Karpas-422 (cell line): ENCODE measurements around the gene OSBPL10. TPM values are rescaled to one million over a fixed set of nuclear protein-coding genes. Genes with fewer than 3 reads are reported as not detected.

Experiments
- DNase-seq: peaks from one replicate; pipeline ENCODE4 v3.0.0-alpha.2; 2015
- H2AFZ ChIP-seq: fragments of 200-600 bp; sonication (generic); 2 replicates; pipeline ENCODE4 v1.6.1; 2014; ENCODE audit warnings: antibody characterized with exemption, low read length, mixed read lengths
- H3K27ac ChIP-seq: fragments of 200-600 bp; sonication (generic); 2 replicates; pipeline ENCODE4 v1.5.1; 2014; ENCODE audit warnings: mild to moderate bottlenecking, low read length, moderate library complexity
- H3K27me3 ChIP-seq: fragments of 200-600 bp; sonication (generic); 2 replicates; pipeline ENCODE4 v1.6.1; 2014; ENCODE audit warnings: low read length, mixed read lengths
- H3K36me3 ChIP-seq: fragments of 200-600 bp; sonication (generic); 2 replicates; pipeline ENCODE4 v1.6.1; 2014; ENCODE audit warnings: low read length, mixed read lengths; ENCODE audit not compliant: insufficient read depth
- H3K4me1 ChIP-seq: fragments of 200-600 bp; sonication (generic); 2 replicates; pipeline ENCODE4 v1.6.1; 2014; ENCODE audit warnings: mild to moderate bottlenecking, low read length, mixed read lengths
- H3K4me2 ChIP-seq: fragments of 200-600 bp; sonication (generic); 2 replicates; pipeline ENCODE4 v1.6.1; 2014; ENCODE audit warnings: low read length, low read depth, mild to moderate bottlenecking; ENCODE audit not compliant: poor library complexity, severe bottlenecking
- H3K4me3 ChIP-seq: fragments of 200-600 bp; sonication (generic); 2 replicates; pipeline ENCODE4 v1.5.1; 2014; ENCODE audit warnings: mild to moderate bottlenecking, antibody characterized with exemption, low read length, mixed read lengths
- H3K79me2 ChIP-seq: fragments of 200-600 bp; sonication (generic); 2 replicates; pipeline ENCODE4 v1.6.1; 2014; ENCODE audit warnings: mild to moderate bottlenecking, low read length, mixed read lengths
- H3K9ac ChIP-seq: fragments of 200-600 bp; sonication (generic); 2 replicates; pipeline ENCODE4 v1.6.0; 2014; ENCODE audit warnings: low read length
- H3K9me2 ChIP-seq: fragments of 200-600 bp; sonication (generic), shearing (Covaris generic); replicated peaks from 2 replicates; pipeline ENCODE4 v1.6.0; 2014; ENCODE audit warnings: mild to moderate bottlenecking, low read length, moderate library complexity; ENCODE audit not compliant: insufficient read depth
- H3K9me3 ChIP-seq: fragments of 300-700, 200-600 bp; sonication (generic); 2 replicates; pipeline ENCODE4 v1.6.1; 2014; ENCODE audit warnings: low read length, mixed read lengths
- H4K20me1 ChIP-seq: fragments of 200-600 bp; sonication (generic); 2 replicates; pipeline ENCODE4 v1.6.1; 2014; ENCODE audit warnings: mild to moderate bottlenecking, antibody characterized with exemption, low read length, low read depth; ENCODE audit not compliant: insufficient read depth
- total RNA-seq: library from RNA; depleted of rRNA; stranded (reverse); fragments of >200 nt; shearing (Covaris generic); gene quantifications from 2 replicates; pipeline ENCODE4 v1.2.3, GENCODE V29; 2014; ENCODE audit warnings: low replicate concordance

Gene OSBPL10
- total RNA-seq, 1 experiment from 2014 or later: 87.0 TPM

- H3K9ac ChIP-seq: no peak overlapping the region
- no peak for DNase-seq
- H3K9me2 ChIP-seq: no peaks in the 10 kb centered on the region
- H3K4me3 ChIP-seq: no peak overlapping the region
- H3K4me1 ChIP-seq: no peaks in the 10 kb centered on the region
- no peak overlapping the region for H3K4me2 ChIP-seq
- no peaks in the 10 kb centered on the region for H4K20me1 ChIP-seq
- H3K36me3 ChIP-seq: peaks cover 55% of the 10 kb centered on the region
- H3K27ac ChIP-seq: no peak overlapping the region
- H3K9me3 ChIP-seq: no peaks in the 10 kb centered on the region
- H3K79me2 ChIP-seq: peaks cover 46% of the 10 kb centered on the region
- H3K27me3 ChIP-seq: no peaks in the 10 kb centered on the region
- no peak overlapping the region for H2AFZ ChIP-seq
Observed at GRCh38 chr3:31687020-31687802, 293.9 kb downstream of the OSBPL10 start.

- Histone ChIP-seq H4K20me1 (no peaks in the 10 kb centered on the region), H3K4me1 (no peaks in the 10 kb centered on the region), H3K27me3 (no peaks in the 10 kb centered on the region), H2AFZ (no peak overlapping the region), H3K27ac (no peak overlapping the region), H3K79me2 (peaks cover 26% of the 10 kb centered on the region), H3K9me2 (no peaks in the 10 kb centered on the region), H3K9me3 (no peaks in the 10 kb centered on the region), H3K4me2 (no peak overlapping the region), H3K4me3 (no peak overlapping the region), H3K9ac (no peak overlapping the region), H3K36me3 (peaks cover 29% of the 10 kb centered on the region)
- DNase-seq: no peak
Observed at GRCh38 chr3:31680072-31680870, 300.8 kb downstream of the OSBPL10 start.

GRCh38 chr3:31676556-31676955 is 304.5 kb downstream of the OSBPL10 start:
- DNase-seq: no peak
- Histone ChIP-seq H3K79me2 (peaks cover 39% of the 10 kb centered on the region), H2AFZ (no peak overlapping the region), H3K4me1 (no peaks in the 10 kb centered on the region), H3K9me2 (no peaks in the 10 kb centered on the region), H3K27ac (no peak overlapping the region), H4K20me1 (no peaks in the 10 kb centered on the region), H3K27me3 (no peaks in the 10 kb centered on the region), H3K4me2 (no peak overlapping the region), H3K36me3 (peaks cover 15% of the 10 kb centered on the region; the same call in 1 of the 2 replicates), H3K9ac (no peak overlapping the region), H3K4me3 (no peak overlapping the region), H3K9me3 (no peaks in the 10 kb centered on the region)

- no peaks in the 10 kb centered on the region for H3K27me3 ChIP-seq
- no peak overlapping the region for H3K4me3 ChIP-seq
- H3K27ac ChIP-seq: no peak overlapping the region
- no peak overlapping the region for H3K9ac ChIP-seq
- H3K79me2 ChIP-seq: peaks cover 29% of the 10 kb centered on the region
- no peaks in the 10 kb centered on the region for H3K4me1 ChIP-seq
- H4K20me1 ChIP-seq: no peaks in the 10 kb centered on the region
- no peak overlapping the region for H3K4me2 ChIP-seq
- H2AFZ ChIP-seq: no peak overlapping the region
- peaks cover 33% of the 10 kb centered on the region; the same call in 1 of the 2 replicates for H3K36me3 ChIP-seq
- no peaks in the 10 kb centered on the region for H3K9me2 ChIP-seq
- no peaks in the 10 kb centered on the region for H3K9me3 ChIP-seq
- DNase-seq: no peak
Observed at GRCh38 chr3:31673950-31674349, 307.1 kb downstream of the OSBPL10 start.

- H3K4me2 ChIP-seq: no peak overlapping the region
- H3K9me3 ChIP-seq: no peaks in the 10 kb centered on the region
- no peak overlapping the region for H3K4me3 ChIP-seq
- H3K27me3 ChIP-seq: no peaks in the 10 kb centered on the region
- DNase-seq: no peak
- H3K9ac ChIP-seq: no peak overlapping the region
- no peaks in the 10 kb centered on the region for H4K20me1 ChIP-seq
- peaks cover 46% of the 10 kb centered on the region; the same call in 1 of the 2 replicates for H3K36me3 ChIP-seq
- H3K4me1 ChIP-seq: no peaks in the 10 kb centered on the region
- H3K9me2 ChIP-seq: no peaks in the 10 kb centered on the region
- H3K27ac ChIP-seq: no peak overlapping the region
- no peak overlapping the region for H2AFZ ChIP-seq
- H3K79me2 ChIP-seq: peaks cover 27% of the 10 kb centered on the region
Observed at GRCh38 chr3:31671976-31672375, 309.1 kb downstream of the OSBPL10 start.

- no peaks in the 10 kb centered on the region for H4K20me1 ChIP-seq
- no peak for DNase-seq
- no peaks in the 10 kb centered on the region for H3K4me1 ChIP-seq
- no peaks in the 10 kb centered on the region for H3K9me2 ChIP-seq
- H3K27me3 ChIP-seq: no peaks in the 10 kb centered on the region
- no peak overlapping the region for H3K27ac ChIP-seq
- H3K4me2 ChIP-seq: no peak overlapping the region
- no peak overlapping the region for H3K4me3 ChIP-seq
- peaks cover 48% of the 10 kb centered on the region; the same call in 1 of the 2 replicates for H3K36me3 ChIP-seq
- H3K9ac ChIP-seq: no peak overlapping the region
- H3K79me2 ChIP-seq: peaks cover 27% of the 10 kb centered on the region
- H3K9me3 ChIP-seq: no peaks in the 10 kb centered on the region
- no peak overlapping the region for H2AFZ ChIP-seq
Observed at GRCh38 chr3:31671451-31671850, 309.6 kb downstream of the OSBPL10 start.

GRCh38 chr3:31670722-31671121 is 310.3 kb downstream of the OSBPL10 start:
- no peaks in the 10 kb centered on the region for H4K20me1 ChIP-seq
- H3K4me3 ChIP-seq: no peak overlapping the region

GRCh38 chr3:31670136-31670535 is 310.9 kb downstream of the OSBPL10 start:
- Histone ChIP-seq H3K4me1 (no peaks in the 10 kb centered on the region), H4K20me1 (no peaks in the 10 kb centered on the region), H3K4me3 (no peak overlapping the region), H3K9me3 (no peaks in the 10 kb centered on the region), H3K79me2 (peaks cover 23% of the 10 kb centered on the region), H2AFZ (no peak overlapping the region), H3K27ac (no peak overlapping the region), H3K36me3 (peaks cover 48% of the 10 kb centered on the region; the same call in 1 of the 2 replicates), H3K9ac (no peak overlapping the region), H3K27me3 (no peaks in the 10 kb centered on the region), H3K9me2 (no peaks in the 10 kb centered on the region), H3K4me2 (no peak overlapping the region)
- no peak for DNase-seq

More at GRCh38 chr3:31670722-31671121, 310.3 kb downstream of the OSBPL10 start:
- Histone ChIP-seq H3K79me2 (peaks cover 25% of the 10 kb centered on the region), H3K9me2 (no peaks in the 10 kb centered on the region), H3K36me3 (peaks cover 48% of the 10 kb centered on the region; the same call in 1 of the 2 replicates), H3K4me1 (no peaks in the 10 kb centered on the region), H3K9me3 (no peaks in the 10 kb centered on the region), H3K27ac (no peak overlapping the region), H3K4me2 (no peak overlapping the region), H2AFZ (no peak overlapping the region), H3K9ac (no peak overlapping the region), H3K27me3 (no peaks in the 10 kb centered on the region)
- DNase-seq: no peak
